Measurements from ENCODE around the gene ELMO1. TPM values are rescaled to one million over a fixed set of nuclear protein-coding genes. Genes with fewer than 3 reads are reported as not detected.

ELMO1 gene
- total and polyA plus RNA-seq, 4 donors: 6.7 to 51.5 (median 14.8) TPM

GRCh38 chr7:37310327-37311080 is 138.2 kb downstream of the ELMO1 start (continued):
- no peak for TF ChIP-seq ZBTB33 (IDR thresholded peaks at IDR 0.05)
- no peak for TF ChIP-seq FOXA2 (IDR thresholded peaks at IDR 0.05)
- no peak for TF ChIP-seq ATF3 (IDR thresholded peaks at IDR 0.05)
- TF ChIP-seq TAF1 (conservative IDR thresholded peaks at IDR 0.05): no peak

- no peaks in the 10 kb centered on the region for H3K9me3 ChIP-seq (ENCODE audit: control insufficient read depth in 4 of 4, low read length in 3 of 4)
- DNase-seq (ENCODE audit: low spot score): no peak
- no peaks in the 10 kb centered on the region for H3K27me3 ChIP-seq (ENCODE audit: control insufficient read depth in 4 of 4, insufficient read depth in 4 of 4, low read length in 3 of 4)
- no peak for TF ChIP-seq FOXA1 (IDR thresholded peaks at IDR 0.05)
- TF ChIP-seq HNF4G (IDR thresholded peaks at IDR 0.05): no peak
- no peak for TF ChIP-seq YY1 (IDR thresholded peaks at IDR 0.05)
- TF ChIP-seq HNF4A (conservative IDR thresholded peaks at IDR 0.05): no peak
- no peak for TF ChIP-seq REST (IDR thresholded peaks at IDR 0.05)
- TF ChIP-seq SP1 (IDR thresholded peaks at IDR 0.05): no peak
- TF ChIP-seq RAD21 (IDR thresholded peaks at IDR 0.05): no peak
- TF ChIP-seq FOXA2 (IDR thresholded peaks at IDR 0.05): no peak
- no peak for TF ChIP-seq ZBTB33 (IDR thresholded peaks at IDR 0.05)
- no peak for TF ChIP-seq ATF3 (IDR thresholded peaks at IDR 0.05)
- no peak for TF ChIP-seq GABPA (IDR thresholded peaks at IDR 0.05 in 1 of 2, conservative IDR thresholded peaks at IDR 0.05 in 1 of 2)
- no peak for TF ChIP-seq JUND (IDR thresholded peaks at IDR 0.05)
- no peak for TF ChIP-seq CTCF (IDR thresholded peaks at IDR 0.05; ENCODE audit: low read depth, low read length, missing input control)
- no peak for TF ChIP-seq EGR1 (IDR thresholded peaks at IDR 0.05; ENCODE audit: low read depth in 2 of 2)
- TF ChIP-seq MAX (IDR thresholded peaks at IDR 0.05): no peak
- TF ChIP-seq TAF1 (conservative IDR thresholded peaks at IDR 0.05): no peak
- no peak for TF ChIP-seq NR2F2 (IDR thresholded peaks at IDR 0.05)
- H3K9ac ChIP-seq (ENCODE audit: low read depth in 1 of 2, low read length in 2 of 2): no peak overlapping the region
- 93% methylated on average over 3 of the region's 3 CpGs for WGBS
- H3K36me3 ChIP-seq (ENCODE audit: control insufficient read depth in 4 of 4, insufficient read depth in 3 of 4, low read depth in 1 of 4, low read length in 3 of 4): peaks cover 0 to 18% (median 8%) of the 10 kb centered on the region in 4 donors
- no peak overlapping the region for H3K27ac ChIP-seq (ENCODE audit: low read depth in 1 of 2, low read length in 2 of 2)
- no peak overlapping the region for H3K4me3 ChIP-seq (ENCODE audit: low read depth in 1 of 3, low read length in 3 of 3)
- no peaks in the 10 kb centered on the region for H3K4me1 ChIP-seq (ENCODE audit: control insufficient read depth in 4 of 4, insufficient read depth in 4 of 4, low read length in 3 of 4)
Measured at GRCh38 chr7:37309493-37309892, 139.2 kb downstream of the ELMO1 start.

Data from liver (tissue), 9 donors.